SK-N-SH (cell line): ENCODE measurements around the gene CPSF3. TPM values are rescaled to one million over a fixed set of nuclear protein-coding genes. Genes with fewer than 3 reads are reported as not detected.
A peak's percentile ranks its signal among the peaks of the same experiment; 100 is the strongest.

Experiments
- CTCF ChIA-PET: fragments of 300-600, 350-600 bp; formaldehyde crosslinking; extraction: SDS; loops from one replicate; lab custom pipeline; 2021; lab: Yijun Ruan, JAX
- POLR2A ChIA-PET: fragments of 350-600 bp; sonication (Branson Sonifier 250); formaldehyde crosslinking; extraction: SDS; loops from one replicate; lab custom pipeline; 2020; ENCODE audit warnings: antibody characterized with exemption, inconsistent platforms; lab: Yijun Ruan, JAX
- DNase-seq: peaks from one replicate; pipeline ENCODE4 v3.0.0; 2012
- H2AFZ ChIP-seq: fragments of 200-600 bp; sonication (generic); 2 replicates; pipeline ENCODE4 v1.8.1; 2016; ENCODE audit warnings: antibody characterized with exemption, mild to moderate bottlenecking, low read depth
- H3F3A ChIP-seq: fragments of 200-600 bp; sonication (generic); replicated peaks from 2 replicates; pipeline ENCODE3; 2016; ENCODE audit warnings: antibody characterized with exemption, mild to moderate bottlenecking; ENCODE audit not compliant: insufficient read depth
- H3K27ac ChIP-seq, 2 experiments: fragments of 200-500 bp in 1 of 2; fragments of 200-600 bp in 1 of 2; sonication (Bioruptor generic) in 1 of 2; sonication (generic), shearing (Covaris generic) in 1 of 2; 2 replicates each; pipeline versions ENCODE4 v1.5.1 to v1.6.1; 2014 to 2016; ENCODE audit warnings: low read depth in 2 of 2, inconsistent platforms in 1 of 2, low read length in 1 of 2, mild to moderate bottlenecking in 1 of 2, mixed read lengths in 1 of 2
- H3K27me3 ChIP-seq: fragments of 200-600 bp; sonication (generic), shearing (Covaris generic); 2 replicates; pipeline ENCODE4 v1.6.1; 2016; ENCODE audit warnings: mixed run types; ENCODE audit not compliant: insufficient read depth
- H3K36me3 ChIP-seq, 2 experiments: fragments of 200-500 bp in 1 of 2; fragments of 200-600 bp in 1 of 2; sonication (Bioruptor generic) in 1 of 2; sonication (generic) in 1 of 2; replicated peaks in 1 of 2; 2 replicates each; pipeline versions ENCODE3 to v1.5.1; 2014 to 2016; ENCODE audit warnings: low read length in 1 of 2, mild to moderate bottlenecking in 1 of 2; ENCODE audit not compliant: insufficient read depth in 2 of 2, control insufficient read depth in 1 of 2
- H3K4me1 ChIP-seq, 2 experiments: fragments of 200-500 bp in 1 of 2; fragments of 200-600 bp in 1 of 2; sonication (Bioruptor generic) in 1 of 2; sonication (generic), shearing (Covaris generic) in 1 of 2; 2 replicates each; pipeline versions ENCODE4 v1.5.1 to v1.6.1; 2014 to 2016; ENCODE audit warnings: low read depth in 1 of 2, low read length in 1 of 2, mixed run types in 1 of 2; ENCODE audit not compliant: insufficient read depth in 2 of 2, control insufficient read depth in 1 of 2
- H3K4me2 ChIP-seq: fragments of 200-600 bp; sonication (generic), shearing (Covaris generic); 2 replicates; pipeline ENCODE4 v1.6.1; 2017; ENCODE audit warnings: mixed run types
- H3K4me3 ChIP-seq, 2 experiments: fragments of 200-500 bp in 1 of 2; fragments of 200-600 bp in 1 of 2; sonication (Bioruptor generic) in 1 of 2; sonication (generic), shearing (Covaris generic) in 1 of 2; 2 replicates each; pipeline versions ENCODE4 v1.5.1 to v1.8.1; 2014 to 2016; ENCODE audit warnings: low read depth in 2 of 2, inconsistent platforms in 1 of 2, low read length in 1 of 2, mild to moderate bottlenecking in 1 of 2, mixed read lengths in 1 of 2, moderate library complexity in 1 of 2
- H3K79me2 ChIP-seq: fragments of 200-600 bp; sonication (generic); 2 replicates; pipeline ENCODE4 v1.8.1; 2017; ENCODE audit warnings: mild to moderate bottlenecking; ENCODE audit not compliant: insufficient read depth
- H3K9ac ChIP-seq: fragments of 200-600 bp; sonication (generic); 2 replicates; pipeline ENCODE4 v1.6.1; 2017; ENCODE audit warnings: mixed run types
- H3K9me2 ChIP-seq: fragments of 200-600 bp; sonication (generic); 2 replicates; pipeline ENCODE4 v1.6.1; 2017; ENCODE audit warnings: mixed run types
- H3K9me3 ChIP-seq: fragments of 200-600 bp; sonication (generic); 2 replicates; pipeline ENCODE4 v1.6.1; 2017; ENCODE audit warnings: mixed run types, mild to moderate bottlenecking, moderate library complexity
- H4K20me1 ChIP-seq: fragments of 200-600 bp; sonication (generic); 2 replicates; pipeline ENCODE4 v1.6.1; 2017; ENCODE audit warnings: mild to moderate bottlenecking, mixed run types; ENCODE audit not compliant: insufficient read depth
- CTCF ChIP-seq: fragments of 200-600 bp; sonication (generic); IDR thresholded peaks from 2 replicates; pipeline ENCODE4 v1.6.1; 2017; ENCODE audit warnings: antibody characterized with exemption, mild to moderate bottlenecking, moderate library complexity
- FOSL2 ChIP-seq: IDR thresholded peaks from 2 replicates; pipeline ENCODE4 v1.4.0; 2012; ENCODE audit warnings: low read depth, mild to moderate bottlenecking, moderate library complexity, borderline replicate concordance
- FOXJ3 ChIP-seq: sonication (generic); formaldehyde crosslinking; IDR thresholded peaks from 2 replicates; pipeline ENCODE4 v1.5.1; 2020; ENCODE audit warnings: mild to moderate bottlenecking, missing genetic modification reagents
- POLR2AphosphoS5 ChIP-seq: IDR thresholded peaks from 2 replicates; pipeline ENCODE4 v1.6.1; 2012; ENCODE audit warnings: low read depth, low read length
- TAF1 ChIP-seq: IDR thresholded peaks from 2 replicates; pipeline ENCODE4 v1.6.1; 2012; ENCODE audit warnings: low read depth, mild to moderate bottlenecking, low read length, moderate library complexity, borderline replicate concordance
- TEAD4 ChIP-seq: IDR thresholded peaks from 2 replicates; pipeline ENCODE4 v1.4.0; 2012; ENCODE audit warnings: mild to moderate bottlenecking, borderline replicate concordance; ENCODE audit not compliant: insufficient read depth
- USF1 ChIP-seq: IDR thresholded peaks from 2 replicates; pipeline ENCODE4 v1.4.0; 2012; ENCODE audit warnings: low read depth, borderline replicate concordance
- YY1 ChIP-seq: IDR thresholded peaks from 2 replicates; pipeline ENCODE4 v1.4.0; 2012; ENCODE audit warnings: low read depth, mild to moderate bottlenecking
- WGBS: methylation state at CpG from one replicate; pipeline ENCODE4 v1.1.6; 2017; ENCODE audit warnings: low lambda C conversion rate; 5-methylcytosine and 5-hydroxymethylcytosine counted together
- polyA plus RNA-seq, 3 experiments: library from polyadenylated mRNA; depleted of rRNA; stranded (reverse); fragments of >200 nt; gene quantifications; 2 replicates each; pipeline ENCODE4 v1.2.3, GENCODE V29; 2012
- TF ChIP-seq, protein P1 (sequence below): IDR thresholded peaks from 2 replicates; pipeline ENCODE4 v1.4.0; 2012; ENCODE audit warnings: low read depth, borderline replicate concordance

Gene CPSF3
- polyA plus RNA-seq, 1 of the 3 experiments (the other 2 are of a cell fraction), result 34.2 TPM

- Histone ChIP-seq H3K27me3 (no peaks in the 10 kb centered on the region), H3K4me2 (no peak overlapping the region), H3K9me2 (no peaks in the 10 kb centered on the region), H3K36me3 (peaks cover 88 to 90% of the 10 kb centered on the region in 2 experiments), H3K4me1 (peaks cover 0 to 7% of the 10 kb centered on the region in 2 experiments; a peak in 1 of 4 replicates), H3K9ac (no peak overlapping the region), H2AFZ (no peak overlapping the region), H4K20me1 (no peaks in the 10 kb centered on the region), H3K4me3 (no peak overlapping the region), H3F3A (peaks cover 13% of the 10 kb centered on the region), H3K27ac (no peak overlapping the region), H3K79me2 (no peaks in the 10 kb centered on the region), H3K9me3 (no peaks in the 10 kb centered on the region)
- TF ChIP-seq POLR2AphosphoS5, result peak; percentile 10; the same call in 1 of the 2 replicates
- TF ChIP-seq CTCF, result no peak
- TF ChIP-seq, protein P1, sequence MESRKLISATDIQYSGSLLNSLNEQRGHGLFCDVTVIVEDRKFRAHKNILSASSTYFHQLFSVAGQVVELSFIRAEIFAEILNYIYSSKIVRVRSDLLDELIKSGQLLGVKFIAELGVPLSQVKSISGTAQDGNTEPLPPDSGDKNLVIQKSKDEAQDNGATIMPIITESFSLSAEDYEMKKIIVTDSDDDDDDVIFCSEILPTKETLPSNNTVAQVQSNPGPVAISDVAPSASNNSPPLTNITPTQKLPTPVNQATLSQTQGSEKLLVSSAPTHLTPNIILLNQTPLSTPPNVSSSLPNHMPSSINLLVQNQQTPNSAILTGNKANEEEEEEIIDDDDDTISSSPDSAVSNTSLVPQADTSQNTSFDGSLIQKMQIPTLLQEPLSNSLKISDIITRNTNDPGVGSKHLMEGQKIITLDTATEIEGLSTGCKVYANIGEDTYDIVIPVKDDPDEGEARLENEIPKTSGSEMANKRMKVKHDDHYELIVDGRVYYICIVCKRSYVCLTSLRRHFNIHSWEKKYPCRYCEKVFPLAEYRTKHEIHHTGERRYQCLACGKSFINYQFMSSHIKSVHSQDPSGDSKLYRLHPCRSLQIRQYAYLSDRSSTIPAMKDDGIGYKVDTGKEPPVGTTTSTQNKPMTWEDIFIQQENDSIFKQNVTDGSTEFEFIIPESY, result no peak
- TF ChIP-seq USF1, result no peak
- no peak for TF ChIP-seq TEAD4
- CTCF ChIA-PET, result interaction anchor here (1.3 to 2.8 kb wide), 2 partner anchors 10 to 13 kb away, joined by 5 to 12 read pairs; no protein-coding TSS in a partner anchor
- POLR2A ChIA-PET, result no interaction called here
- DNase-seq, result no peak
- 79% methylated on average over 2 of the region's 2 CpGs for WGBS
Observed at GRCh38 chr2:9492927-9493326, 69.5 kb downstream of the CPSF3 start.

- Histone ChIP-seq H3K9me3 (no peaks in the 10 kb centered on the region), H3K4me2 (no peak overlapping the region), H3K9me2 (no peaks in the 10 kb centered on the region), H3K27me3 (no peaks in the 10 kb centered on the region), H3F3A (peaks cover 9% of the 10 kb centered on the region), H3K27ac (no peak overlapping the region), H3K36me3 (peaks cover 82 to 88% of the 10 kb centered on the region in 2 experiments), H4K20me1 (peaks cover 2% of the 10 kb centered on the region; the same call in 1 of the 2 replicates), H2AFZ (no peak overlapping the region), H3K4me1 (peaks cover 0 to 7% of the 10 kb centered on the region in 2 experiments; a peak in 2 of 4 replicates), H3K9ac (no peak overlapping the region), H3K4me3 (no peak overlapping the region), H3K79me2 (no peaks in the 10 kb centered on the region)
- ChIA-PET CTCF (interaction anchor here (2.8 kb wide), 1 partner anchor 10 kb away, joined by 12 read pairs; no protein-coding TSS in a partner anchor), POLR2A (no interaction called here)
- 79% methylated on average over 3 of the region's 3 CpGs for WGBS
- DNase-seq, result no peak
- TF ChIP-seq, protein P1, result no peak
- TF ChIP-seq FOSL2 (no peak), FOXJ3 (CRISPR knock-in tag) (no peak), TAF1 (no peak), YY1 (no peak)
Observed at GRCh38 chr2:9493478-9493877, 70.0 kb downstream of the CPSF3 start.
